OCI-LY1 (cell line): ENCODE results near the gene NARF.

Experiments used
- H2AFZ ChIP-seq: fragments of 200-600 bp; sonication (generic), shearing (Covaris generic); 2 replicates; pipeline ENCODE4 v1.6.0; 2014; ENCODE audit warnings: antibody characterized with exemption, mild to moderate bottlenecking, low read length
- H3F3A ChIP-seq: fragments of 200-600 bp; sonication (generic), shearing (Covaris generic); 2 replicates; pipeline ENCODE4 v1.6.0; 2014; ENCODE audit warnings: mild to moderate bottlenecking, antibody characterized with exemption, low read length, moderate library complexity; ENCODE audit not compliant: insufficient read depth
- H3K27ac ChIP-seq: fragments of 200-600 bp; sonication (generic); 2 replicates; pipeline ENCODE4 v1.5.1; 2014; ENCODE audit warnings: low read length, mixed run types, mild to moderate bottlenecking, low read depth; ENCODE audit not compliant: poor library complexity, severe bottlenecking
- H3K27me3 ChIP-seq: fragments of 200-600 bp; sonication (generic); 2 replicates; pipeline ENCODE4 v1.6.0; 2014; ENCODE audit warnings: antibody characterized with exemption, mild to moderate bottlenecking, low read length, moderate library complexity; ENCODE audit not compliant: insufficient read depth
- H3K36me3 ChIP-seq: fragments of 200-600 bp; sonication (generic); 2 replicates; pipeline ENCODE4 v1.6.1; 2014; ENCODE audit warnings: mild to moderate bottlenecking, antibody characterized with exemption, low read length, moderate library complexity, mixed read lengths; ENCODE audit not compliant: insufficient read depth
- H3K4me1 ChIP-seq: fragments of 200-600 bp; sonication (generic); 2 replicates; pipeline ENCODE4 v1.5.1; 2014; ENCODE audit warnings: mild to moderate bottlenecking, low read length, moderate library complexity; ENCODE audit not compliant: insufficient read depth, severe bottlenecking
- H3K4me2 ChIP-seq: fragments of 200-600 bp; sonication (generic), shearing (Covaris generic); 2 replicates; pipeline ENCODE4 v1.6.1; 2014; ENCODE audit warnings: low read length
- H3K4me3 ChIP-seq: fragments of 200-600 bp; sonication (generic); 2 replicates; pipeline ENCODE4 v1.5.1; 2014; ENCODE audit warnings: low read length, low read depth, mild to moderate bottlenecking, mixed read lengths; ENCODE audit not compliant: poor library complexity, severe bottlenecking
- H3K79me2 ChIP-seq: fragments of 200-600 bp; shearing (Covaris generic); 2 replicates; pipeline ENCODE4 v1.6.1; 2016; ENCODE audit warnings: mixed run types, low read length, mixed read lengths; ENCODE audit not compliant: insufficient read depth
- H3K9ac ChIP-seq: fragments of 200-600 bp; sonication (generic), shearing (Covaris generic); 2 replicates; pipeline ENCODE4 v1.6.1; 2014; ENCODE audit warnings: mild to moderate bottlenecking, low read length, mixed read lengths
- H3K9me2 ChIP-seq: fragments of 200-600 bp; sonication (generic), shearing (Covaris generic); 2 replicates; pipeline ENCODE4 v1.6.1; 2014; ENCODE audit warnings: low read depth, mild to moderate bottlenecking, low read length, mixed read lengths
- H3K9me3 ChIP-seq: fragments of 200-600 bp; shearing (Covaris generic); 2 replicates; pipeline ENCODE4 v1.6.1; 2014; ENCODE audit warnings: low read length, mixed read lengths
- H4K20me1 ChIP-seq: fragments of 200-600 bp; sonication (generic), shearing (Covaris generic); 2 replicates; pipeline ENCODE4 v1.6.0; 2016; ENCODE audit warnings: mild to moderate bottlenecking, low read length; ENCODE audit not compliant: insufficient read depth
- CTCF ChIP-seq: fragments of 200-600 bp; sonication (generic), shearing (Covaris generic); IDR thresholded peaks from 2 replicates; pipeline ENCODE4 v1.5.1; 2017; ENCODE audit warnings: mild to moderate bottlenecking, antibody characterized with exemption, low read length, moderate library complexity, mixed read lengths
- EZH2 ChIP-seq: fragments of 200-600 bp; sonication (generic), shearing (Covaris generic); IDR thresholded peaks from 2 replicates; pipeline ENCODE4 v1.8.0; 2017; ENCODE audit warnings: borderline replicate concordance, mixed run types, mild to moderate bottlenecking, antibody characterized with exemption, low read length, moderate library complexity, mixed read lengths

NARF gene

GRCh38 chr17:82435601-82436583, 22.6 kb upstream of the NARF start:
- TF ChIP-seq CTCF (no peak), EZH2 (no peak)
- peaks cover 16% of the 10 kb centered on the region; the same call in 1 of the 2 replicates for H3K36me3 ChIP-seq

GRCh38 chr17:82436601-82437324, 21.8 kb upstream of the NARF start:
- Histone ChIP-seq H3K79me2 (no peaks in the 10 kb centered on the region), H3K27ac (no peak overlapping the region), H3K4me1 (peaks cover 31% of the 10 kb centered on the region), H3K9me2 (no peaks in the 10 kb centered on the region), H2AFZ (no peak overlapping the region), H3K4me2 (no peak overlapping the region), H3F3A (peaks cover 5% of the 10 kb centered on the region; the same call in 1 of the 2 replicates), H3K4me3 (no peak overlapping the region), H4K20me1 (no peaks in the 10 kb centered on the region), H3K9ac (no peak overlapping the region), H3K27me3 (no peaks in the 10 kb centered on the region), H3K9me3 (no peaks in the 10 kb centered on the region), H3K36me3 (peaks cover 17% of the 10 kb centered on the region)
- TF ChIP-seq CTCF, result no peak
- TF ChIP-seq EZH2, result no peak

More at GRCh38 chr17:82435601-82436583, 22.6 kb upstream of the NARF start:
- H3K9me2 ChIP-seq, result no peaks in the 10 kb centered on the region
- H3K9me3 ChIP-seq, result no peaks in the 10 kb centered on the region
- H3F3A ChIP-seq, result 0 out of 2 replicates have a peak, but pooled peaks cover under 1% of the 10 kb centered on the region
- no peaks in the 10 kb centered on the region for H3K79me2 ChIP-seq
- no peaks in the 10 kb centered on the region for H4K20me1 ChIP-seq
- H3K27me3 ChIP-seq, result no peaks in the 10 kb centered on the region
- no peak overlapping the region for H3K27ac ChIP-seq
- H2AFZ ChIP-seq, result no peak overlapping the region
- H3K4me1 ChIP-seq, result peaks cover 22% of the 10 kb centered on the region
- H3K4me2 ChIP-seq, result no peak overlapping the region
- no peak overlapping the region for H3K4me3 ChIP-seq
- no peak overlapping the region for H3K9ac ChIP-seq

- Histone ChIP-seq H3K36me3 (peaks cover 23% of the 10 kb centered on the region), H3K79me2 (no peaks in the 10 kb centered on the region), H3K9ac (no peak overlapping the region), H3K27me3 (no peaks in the 10 kb centered on the region), H3K4me1 (peaks cover 36% of the 10 kb centered on the region), H3K4me3 (no peak overlapping the region), H4K20me1 (no peaks in the 10 kb centered on the region), H2AFZ (no peak overlapping the region), H3K4me2 (no peak overlapping the region), H3K9me2 (no peaks in the 10 kb centered on the region), H3K27ac (no peak overlapping the region), H3K9me3 (no peaks in the 10 kb centered on the region), H3F3A (peaks cover 9% of the 10 kb centered on the region; the same call in 1 of the 2 replicates)
- TF ChIP-seq CTCF, result no peak
- no peak for TF ChIP-seq EZH2
Measured at GRCh38 chr17:82437325-82437668, 21.2 kb upstream of the NARF start.
